Germinal center (tissue), 1 donor: ENCODE data around the gene CYB5RL.
"Not testable (repeated sequence)": the region's sequence is repeated elsewhere in the genome, so short reads cannot be mapped to it uniquely, and the experiment has no call there.

Source experiments
- DNase-seq: peaks from one replicate; pipeline ENCODE4 v3.0.0; 2012; ENCODE audit warnings: mixed read lengths, low spot score

The CYB5RL gene

GRCh38 chr1:54186056-54186455 lies 13.8 kb downstream of the CYB5RL start:
- no peak for DNase-seq

GRCh38 chr1:54180701-54181360 lies 19.0 kb downstream of the CYB5RL start:
- no peak for DNase-seq

GRCh38 chr1:54178296-54179070 lies 21.3 kb downstream of the CYB5RL start:
- no peak for DNase-seq

- no peak for DNase-seq
Observed at GRCh38 chr1:54177726-54178125, 22.1 kb downstream of the CYB5RL start.

- DNase-seq = no peak
Observed at GRCh38 chr1:54176621-54177327, 23.1 kb downstream of the CYB5RL start.

GRCh38 chr1:54174106-54174505 lies 25.7 kb downstream of the CYB5RL start:
- no peak for DNase-seq

GRCh38 chr1:54173681-54174080 lies 26.1 kb downstream of the CYB5RL start:
- DNase-seq = no peak

GRCh38 chr1:54172614-54173599 lies 26.9 kb downstream of the CYB5RL start:
- no peak for DNase-seq

- no peak for DNase-seq
Observed at GRCh38 chr1:54171606-54172005, 28.2 kb downstream of the CYB5RL start.

GRCh38 chr1:54171016-54171415 lies 28.8 kb downstream of the CYB5RL start:
- no peak for DNase-seq

GRCh38 chr1:54169068-54169467 lies 30.8 kb downstream of the CYB5RL start:
- no peak for DNase-seq

GRCh38 chr1:54168206-54168965 lies 31.4 kb downstream of the CYB5RL start:
- DNase-seq = no peak

- no peak for DNase-seq
Observed at GRCh38 chr1:54167422-54168139, 32.2 kb downstream of the CYB5RL start.

- not testable (repeated sequence) for DNase-seq
Observed at GRCh38 chr1:54166357-54166756, 33.5 kb downstream of the CYB5RL start.

GRCh38 chr1:54165146-54165545 lies 34.7 kb downstream of the CYB5RL start:
- no peak for DNase-seq

- DNase-seq = no peak
Observed at GRCh38 chr1:54163573-54163972, 36.3 kb downstream of the CYB5RL start.

- no peak for DNase-seq
Observed at GRCh38 chr1:54163051-54163450, 36.8 kb downstream of the CYB5RL start.

- DNase-seq = no peak
Observed at GRCh38 chr1:54161495-54162168, 38.2 kb downstream of the CYB5RL start.

GRCh38 chr1:54160351-54160750 lies 39.5 kb downstream of the CYB5RL start:
- DNase-seq = no peak
